GM19463 (cell line): ENCODE measurements around the gene FGF3.

Source experiments
- ATAC-seq: cut with Tn5 transposase; IDR thresholded peaks from one replicate; pipeline ENCODE4 v1.9.1; 2021; ENCODE audit warnings: mild to moderate bottlenecking, moderate library complexity; ENCODE audit not compliant: unreplicated experiment

The FGF3 gene

GRCh38 chr11:69825037-69825834 is 6.0 kb upstream of the FGF3 start:
- no peak for ATAC-seq

- no peak for ATAC-seq
Measured at GRCh38 chr11:69823641-69824265, 4.5 kb upstream of the FGF3 start.

GRCh38 chr11:69822676-69823494 is 3.7 kb upstream of the FGF3 start:
- no peak for ATAC-seq

- no peak for ATAC-seq
Measured at GRCh38 chr11:69821511-69822040, 2.4 kb upstream of the FGF3 start.

- no peak for ATAC-seq
Measured at GRCh38 chr11:69820441-69820840, 1.2 kb upstream of the FGF3 start.

- no peak for ATAC-seq
Measured at GRCh38 chr11:69819541-69820070, 390 bp upstream of the FGF3 start.

GRCh38 chr11:69818231-69818602 is 999 bp downstream of the FGF3 start:
- no peak for ATAC-seq

GRCh38 chr11:69817265-69818230 is 1.7 kb downstream of the FGF3 start:
- no peak for ATAC-seq

GRCh38 chr11:69816671-69817070 is 2.5 kb downstream of the FGF3 start:
- no peak for ATAC-seq

GRCh38 chr11:69815973-69816372 is 3.2 kb downstream of the FGF3 start:
- ATAC-seq: no peak

- no peak for ATAC-seq
Measured at GRCh38 chr11:69814902-69815301, 4.3 kb downstream of the FGF3 start.

- no peak for ATAC-seq
Measured at GRCh38 chr11:69814411-69814810, 4.8 kb downstream of the FGF3 start.

- no peak for ATAC-seq
Measured at GRCh38 chr11:69813839-69814238, 5.4 kb downstream of the FGF3 start.

GRCh38 chr11:69812946-69813345 is 6.3 kb downstream of the FGF3 start:
- ATAC-seq: no peak

- no peak for ATAC-seq
Measured at GRCh38 chr11:69812256-69812655, 7.0 kb downstream of the FGF3 start.

- ATAC-seq: no peak
Measured at GRCh38 chr11:69811431-69811830, 7.8 kb downstream of the FGF3 start.

- no peak for ATAC-seq
Measured at GRCh38 chr11:69810289-69811118, 8.7 kb downstream of the FGF3 start.

- ATAC-seq: no peak
Measured at GRCh38 chr11:69808667-69809086, 10.5 kb downstream of the FGF3 start.
